ENCODE results near the gene NUTM2D.
"Not testable (repeated sequence)": the region's sequence is repeated elsewhere in the genome, so short reads cannot be mapped to it uniquely, and the experiment has no call there.

NUTM2D gene, protein sequence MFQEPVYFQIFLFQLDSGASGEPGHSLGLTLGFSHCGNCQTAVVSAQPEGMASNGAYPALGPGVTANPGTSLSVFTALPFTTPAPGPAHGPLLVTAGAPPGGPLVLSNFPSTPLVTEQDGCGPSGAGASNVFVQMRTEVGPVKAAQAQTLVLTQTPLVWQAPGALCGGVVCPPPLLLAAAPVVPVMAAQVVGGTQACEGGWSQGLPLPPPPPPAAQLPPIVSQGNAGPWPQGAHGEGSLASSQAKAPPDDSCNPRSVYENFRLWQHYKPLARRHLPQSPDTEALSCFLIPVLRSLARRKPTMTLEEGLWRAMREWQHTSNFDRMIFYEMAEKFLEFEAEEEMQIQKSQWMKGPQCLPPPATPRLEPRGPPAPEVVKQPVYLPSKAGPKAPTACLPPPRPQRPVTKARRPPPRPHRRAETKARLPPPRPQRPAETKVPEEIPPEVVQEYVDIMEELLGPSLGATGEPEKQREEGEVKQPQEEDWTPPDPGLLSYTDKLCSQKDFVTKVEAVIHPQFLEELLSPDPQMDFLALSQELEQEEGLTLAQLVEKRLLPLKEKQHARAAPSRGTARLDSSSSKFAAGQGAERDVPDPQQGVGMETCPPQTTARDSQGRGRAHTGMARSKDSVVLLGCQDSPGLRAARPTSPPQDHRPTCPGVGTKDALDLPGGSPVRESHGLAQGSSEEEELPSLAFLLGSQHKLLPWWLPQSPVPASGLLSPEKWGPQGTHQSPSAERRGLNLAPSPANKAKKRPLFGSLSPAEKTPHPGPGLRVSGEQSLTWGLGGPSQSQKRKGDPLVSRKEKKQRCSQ

DNA sequence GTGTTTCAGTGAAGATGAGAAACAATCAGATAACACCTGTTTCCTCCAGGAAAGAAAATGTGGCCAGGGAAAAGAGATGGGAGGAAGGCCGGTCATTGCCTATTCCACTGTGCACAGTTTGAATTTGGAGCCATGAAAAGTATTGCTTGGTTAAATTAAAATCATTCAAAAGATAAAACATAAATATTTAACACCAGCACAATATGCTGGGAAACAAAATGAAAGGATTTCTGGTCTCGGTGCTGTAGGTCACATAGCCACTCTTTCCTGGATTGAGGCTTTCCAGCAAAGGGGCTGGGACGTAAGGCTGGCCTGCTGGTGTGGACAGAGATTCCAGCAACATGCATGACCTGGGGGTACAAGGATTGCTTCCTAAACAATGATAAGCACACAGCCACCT, at the start of gene NUTM2D:
TSS of gene NUTM2D (plus strand) at position 301 of the 400 bp plus-strand sequence. CDS start 522 bp downstream, outside the sequence.
- not testable (repeated sequence) for H3K27me3 ChIP-seq (ENCODE audit: control insufficient read depth, insufficient read depth, low read length); H3K27ac ChIP-seq (ENCODE audit: low read length); H3K4me3 ChIP-seq (ENCODE audit: low read length); H3K36me3 ChIP-seq (ENCODE audit: control insufficient read depth, low read depth, low read length); H3K4me1 ChIP-seq (ENCODE audit: control insufficient read depth, low read depth, low read length); H3K9ac ChIP-seq (ENCODE audit: low read length); H3K9me3 ChIP-seq (ENCODE audit: control insufficient read depth, low read depth, low read length)

DNA sequence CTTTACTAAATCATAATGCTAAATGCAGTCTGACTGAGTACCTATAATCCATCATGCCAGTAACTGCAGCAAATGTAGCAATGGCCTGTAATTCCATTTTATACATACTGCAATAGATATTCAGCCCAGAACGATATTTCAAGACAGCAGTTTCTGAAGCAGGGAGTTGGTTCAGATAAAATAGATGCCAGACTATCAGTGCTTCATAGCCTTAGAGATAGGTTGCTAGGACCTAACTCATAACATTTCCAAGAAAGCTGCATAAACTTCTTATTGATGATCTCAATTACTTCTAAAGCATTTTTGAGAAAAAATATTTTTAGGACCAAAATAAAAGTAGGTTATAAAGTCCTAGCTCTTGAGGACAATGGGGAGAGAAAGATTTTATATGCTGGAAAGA, 48.8 kb upstream of the NUTM2D start:
- H3K4me3 ChIP-seq (ENCODE audit: low read length); H3K9ac ChIP-seq (ENCODE audit: low read length); H3K27me3 ChIP-seq (ENCODE audit: control insufficient read depth, insufficient read depth, low read length); H3K27ac ChIP-seq (ENCODE audit: low read length); H3K9me3 ChIP-seq (ENCODE audit: control insufficient read depth, low read depth, low read length); H3K4me1 ChIP-seq (ENCODE audit: control insufficient read depth, low read depth, low read length); H3K36me3 ChIP-seq (ENCODE audit: control insufficient read depth, low read depth, low read length): not testable (repeated sequence)

DNA sequence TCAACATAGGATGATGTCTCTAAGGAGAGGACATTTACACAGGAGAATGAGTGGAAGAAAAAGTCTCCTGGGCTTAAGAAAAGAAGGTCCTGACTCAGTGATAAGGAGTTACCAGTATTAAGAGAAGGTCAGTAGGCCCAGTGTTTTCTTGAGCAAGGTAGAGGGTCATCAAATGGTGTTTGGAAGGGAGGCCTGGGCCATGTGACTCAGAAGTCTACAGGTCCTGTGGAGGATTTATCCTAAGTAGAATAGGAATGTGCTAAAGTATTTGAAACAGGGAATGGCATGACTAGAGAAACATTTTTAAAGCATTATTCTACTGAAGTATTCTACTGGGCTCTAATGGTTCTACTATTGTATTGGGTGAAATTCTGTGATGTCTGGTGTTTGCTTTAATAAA, 47.9 kb upstream of the NUTM2D start:
- not testable (repeated sequence) for H3K27ac ChIP-seq (ENCODE audit: low read length); H3K4me1 ChIP-seq (ENCODE audit: control insufficient read depth, low read depth, low read length); H3K27me3 ChIP-seq (ENCODE audit: control insufficient read depth, insufficient read depth, low read length); H3K4me3 ChIP-seq (ENCODE audit: low read length); H3K36me3 ChIP-seq (ENCODE audit: control insufficient read depth, low read depth, low read length); H3K9ac ChIP-seq (ENCODE audit: low read length); H3K9me3 ChIP-seq (ENCODE audit: control insufficient read depth, low read depth, low read length)

DNA sequence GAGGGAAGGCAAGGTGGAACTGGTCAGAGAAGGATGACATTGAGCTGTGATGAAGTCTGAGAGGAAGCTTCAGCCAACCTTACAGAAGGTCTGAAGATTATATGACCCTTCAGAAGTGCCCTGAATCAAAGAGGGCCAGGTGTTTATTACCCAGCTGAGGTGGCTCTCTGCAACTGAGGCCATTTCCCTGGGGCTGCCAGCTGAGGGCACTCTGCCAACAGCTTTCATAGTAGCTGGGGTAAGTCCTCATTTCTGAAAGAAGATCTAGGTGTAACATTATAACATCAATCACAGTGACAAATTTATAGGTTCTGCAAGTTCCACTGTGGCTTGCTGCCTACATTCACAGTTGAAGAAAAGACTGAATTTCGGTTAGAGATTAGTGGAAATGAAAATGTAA, 46.0 kb upstream of the NUTM2D start:
- H3K9ac ChIP-seq (ENCODE audit: low read length); H3K4me3 ChIP-seq (ENCODE audit: low read length); H3K36me3 ChIP-seq (ENCODE audit: control insufficient read depth, low read depth, low read length): not testable (repeated sequence)

DNA sequence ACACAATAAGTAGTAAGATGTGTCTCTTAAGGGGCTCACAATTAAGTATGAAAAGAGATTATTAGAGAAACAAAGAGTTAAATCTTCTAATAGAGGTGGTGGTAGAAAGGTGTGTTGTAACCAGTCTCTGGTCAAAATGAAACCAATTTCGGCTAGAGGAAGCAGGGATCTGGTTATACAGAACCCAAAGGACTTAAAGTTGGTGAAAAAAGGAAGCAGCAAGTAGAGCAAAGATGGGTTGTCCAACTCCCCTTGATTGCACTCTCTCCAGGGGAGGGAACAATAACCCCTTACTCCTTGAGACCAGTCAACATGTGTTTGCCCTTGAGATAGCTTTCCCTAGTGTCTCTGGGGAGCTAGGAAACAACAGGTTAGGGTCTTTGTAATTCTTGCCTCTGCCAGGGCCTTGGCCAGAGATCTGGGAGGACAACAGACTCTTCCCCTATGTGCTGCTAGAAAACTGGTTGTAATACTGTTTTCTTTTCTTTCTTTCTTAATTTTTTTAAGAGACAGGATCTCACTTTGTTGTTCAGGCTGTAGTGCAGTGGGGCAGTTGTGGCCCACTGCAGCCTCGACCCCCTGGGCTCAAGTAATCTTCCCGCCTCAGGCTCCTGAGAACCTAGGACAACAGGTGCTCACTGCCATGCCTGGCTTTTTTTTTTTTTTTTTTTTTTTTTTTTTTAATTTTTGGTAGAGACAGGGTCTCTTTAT, 43.7 kb upstream of the NUTM2D start:
- H3K27ac ChIP-seq (ENCODE audit: low read length); H3K27me3 ChIP-seq (ENCODE audit: control insufficient read depth, insufficient read depth, low read length); H3K36me3 ChIP-seq (ENCODE audit: control insufficient read depth, low read depth, low read length); H3K9me3 ChIP-seq (ENCODE audit: control insufficient read depth, low read depth, low read length); H3K4me3 ChIP-seq (ENCODE audit: low read length); H3K4me1 ChIP-seq (ENCODE audit: control insufficient read depth, low read depth, low read length); H3K9ac ChIP-seq (ENCODE audit: low read length): not testable (repeated sequence)

More for the DNA sequence above, 46.0 kb upstream of the NUTM2D start:
- not testable (repeated sequence) for H3K27me3 ChIP-seq (ENCODE audit: control insufficient read depth, insufficient read depth, low read length); H3K9me3 ChIP-seq (ENCODE audit: control insufficient read depth, low read depth, low read length); H3K4me1 ChIP-seq (ENCODE audit: control insufficient read depth, low read depth, low read length); H3K27ac ChIP-seq (ENCODE audit: low read length)

DNA sequence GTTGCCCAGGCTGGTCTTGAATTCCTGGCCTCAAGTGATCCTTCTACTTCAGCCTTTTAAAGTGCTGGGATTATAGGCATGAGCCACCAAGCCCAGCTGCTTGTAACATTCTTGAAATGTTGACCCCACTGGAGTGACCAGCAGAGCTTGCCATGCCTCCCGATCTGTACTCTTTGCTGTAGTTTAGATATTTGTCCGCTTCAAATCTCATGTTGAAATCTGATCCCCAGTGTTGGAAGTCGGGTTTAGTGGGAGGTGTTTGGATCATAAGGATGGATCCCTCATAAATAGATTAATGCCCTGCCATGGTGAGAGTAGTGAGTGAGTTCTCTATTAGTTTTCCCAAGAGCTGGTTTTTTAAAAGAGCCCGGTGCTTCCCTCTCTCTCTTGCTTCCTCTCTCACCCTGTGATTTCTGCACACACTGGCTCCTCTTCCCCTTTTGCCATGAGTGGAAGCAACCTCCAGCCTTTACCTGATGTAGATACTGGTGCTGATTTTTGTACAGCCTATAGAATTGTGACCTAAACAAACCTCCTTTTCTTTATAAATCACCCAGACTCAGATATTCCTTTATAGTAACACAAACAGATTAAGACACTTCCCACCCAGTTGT, 43.1 kb upstream of the NUTM2D start:
- H3K9ac ChIP-seq (ENCODE audit: low read length); H3K36me3 ChIP-seq (ENCODE audit: control insufficient read depth, low read depth, low read length); H3K9me3 ChIP-seq (ENCODE audit: control insufficient read depth, low read depth, low read length); H3K4me3 ChIP-seq (ENCODE audit: low read length); H3K4me1 ChIP-seq (ENCODE audit: control insufficient read depth, low read depth, low read length); H3K27me3 ChIP-seq (ENCODE audit: control insufficient read depth, insufficient read depth, low read length); H3K27ac ChIP-seq (ENCODE audit: low read length): not testable (repeated sequence)

DNA sequence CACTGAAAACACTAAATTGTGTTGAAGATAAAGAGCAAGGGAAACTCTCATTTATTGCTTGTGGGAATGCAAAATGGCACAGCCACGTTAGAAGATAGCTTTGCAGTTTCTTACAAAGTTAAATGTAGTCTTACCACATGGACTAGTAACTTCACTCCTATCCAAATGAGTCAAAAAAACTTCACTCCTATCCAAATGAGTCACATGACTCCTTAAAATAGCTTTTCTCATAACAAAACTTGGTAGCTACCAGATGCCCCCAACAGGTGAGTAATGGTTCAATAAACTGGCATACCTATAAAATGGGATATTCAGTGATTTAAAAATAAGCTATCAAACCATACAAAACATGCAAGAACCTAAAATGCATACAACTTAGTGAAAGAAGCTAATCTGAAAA, 36.0 kb upstream of the NUTM2D start:
- H3K4me3 ChIP-seq (ENCODE audit: low read length); H3K27me3 ChIP-seq (ENCODE audit: control insufficient read depth, insufficient read depth, low read length); H3K9ac ChIP-seq (ENCODE audit: low read length); H3K36me3 ChIP-seq (ENCODE audit: control insufficient read depth, low read depth, low read length); H3K4me1 ChIP-seq (ENCODE audit: control insufficient read depth, low read depth, low read length); H3K9me3 ChIP-seq (ENCODE audit: control insufficient read depth, low read depth, low read length); H3K27ac ChIP-seq (ENCODE audit: low read length): not testable (repeated sequence)

DNA sequence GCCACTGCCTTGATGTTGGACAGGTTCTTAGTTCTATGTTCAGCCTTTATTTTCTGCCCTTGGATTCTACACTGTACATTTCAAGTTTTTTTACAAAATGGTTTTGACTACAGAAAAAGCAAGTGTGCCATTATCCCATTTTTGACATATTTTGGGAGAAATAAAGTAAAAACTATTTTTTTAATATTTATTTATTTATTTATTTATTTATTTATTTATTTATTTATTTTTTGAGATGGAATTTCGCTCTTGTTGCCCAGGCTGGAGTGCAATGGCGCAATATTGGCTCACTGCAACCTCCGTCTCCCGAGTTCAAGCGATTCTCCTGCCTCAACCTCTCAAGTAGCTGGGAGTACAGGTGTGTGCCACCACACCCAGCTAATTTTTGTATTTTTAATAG, 33.0 kb upstream of the NUTM2D start:
- not testable (repeated sequence) for H3K9me3 ChIP-seq (ENCODE audit: control insufficient read depth, low read depth, low read length); H3K4me1 ChIP-seq (ENCODE audit: control insufficient read depth, low read depth, low read length); H3K27ac ChIP-seq (ENCODE audit: low read length); H3K9ac ChIP-seq (ENCODE audit: low read length); H3K27me3 ChIP-seq (ENCODE audit: control insufficient read depth, insufficient read depth, low read length); H3K4me3 ChIP-seq (ENCODE audit: low read length); H3K36me3 ChIP-seq (ENCODE audit: control insufficient read depth, low read depth, low read length)

DNA sequence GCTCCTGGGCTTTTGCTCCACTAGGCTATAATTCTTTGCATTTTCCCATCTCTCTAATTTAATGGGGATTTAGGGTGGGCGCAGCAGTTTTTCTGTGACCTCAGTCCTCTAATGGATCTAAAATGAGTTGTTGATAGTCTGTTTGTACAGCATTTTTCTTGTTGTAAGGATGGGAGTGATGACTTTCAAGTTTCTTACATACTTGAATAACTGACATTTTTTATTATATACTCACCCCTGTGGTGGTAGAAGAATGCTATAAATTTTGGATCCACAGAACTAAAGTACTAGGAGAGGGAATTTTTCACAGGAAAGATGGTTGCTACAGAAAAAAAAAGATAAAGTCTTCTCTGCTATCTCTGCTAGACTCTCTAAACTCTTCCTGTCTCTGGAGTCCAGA, 29.6 kb upstream of the NUTM2D start:
- H3K9me3 ChIP-seq (ENCODE audit: control insufficient read depth, low read depth, low read length); H3K27ac ChIP-seq (ENCODE audit: low read length); H3K27me3 ChIP-seq (ENCODE audit: control insufficient read depth, insufficient read depth, low read length); H3K36me3 ChIP-seq (ENCODE audit: control insufficient read depth, low read depth, low read length); H3K9ac ChIP-seq (ENCODE audit: low read length); H3K4me3 ChIP-seq (ENCODE audit: low read length); H3K4me1 ChIP-seq (ENCODE audit: control insufficient read depth, low read depth, low read length): not testable (repeated sequence)

DNA sequence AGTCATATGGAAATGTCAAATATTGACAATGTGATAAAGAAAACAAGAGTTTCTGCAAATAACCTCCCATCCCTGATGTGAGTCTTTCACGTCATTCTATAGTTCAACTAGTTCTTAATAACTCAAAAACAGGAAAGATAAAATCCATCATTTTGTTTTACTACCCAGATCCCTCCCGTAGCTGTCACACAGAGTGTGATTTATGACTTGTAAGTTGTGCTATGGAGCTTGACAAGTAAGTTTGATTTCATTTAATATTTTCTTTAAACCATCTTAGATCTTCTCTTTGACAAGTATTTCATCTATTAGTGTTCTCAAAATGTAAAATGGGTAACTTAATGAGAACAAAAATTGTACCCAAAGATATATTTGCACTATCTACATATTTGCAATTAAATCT, 28.4 kb upstream of the NUTM2D start:
- H3K27ac ChIP-seq (ENCODE audit: low read length); H3K27me3 ChIP-seq (ENCODE audit: control insufficient read depth, insufficient read depth, low read length); H3K9ac ChIP-seq (ENCODE audit: low read length); H3K4me3 ChIP-seq (ENCODE audit: low read length); H3K4me1 ChIP-seq (ENCODE audit: control insufficient read depth, low read depth, low read length); H3K9me3 ChIP-seq (ENCODE audit: control insufficient read depth, low read depth, low read length); H3K36me3 ChIP-seq (ENCODE audit: control insufficient read depth, low read depth, low read length): not testable (repeated sequence)

DNA sequence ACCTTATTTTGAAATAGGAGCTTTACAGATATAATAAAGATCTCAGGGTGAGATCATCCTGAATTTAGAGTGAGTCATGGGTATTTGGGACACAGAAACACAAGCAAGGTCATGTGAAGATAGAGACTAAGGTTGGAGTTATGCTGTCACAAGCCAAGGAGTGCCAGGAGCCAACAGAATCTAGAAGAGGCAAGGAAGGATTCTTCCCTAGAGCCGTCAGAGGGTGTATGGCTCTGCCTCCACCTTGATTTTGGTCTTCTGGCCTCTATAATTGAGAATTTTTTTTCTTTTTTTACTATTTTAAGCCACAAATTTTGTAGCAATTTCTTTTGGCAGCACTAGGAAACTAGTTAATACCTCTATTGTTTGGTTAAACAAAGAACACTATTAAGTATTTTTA, 24.9 kb upstream of the NUTM2D start:
- not testable (repeated sequence) for H3K4me3 ChIP-seq (ENCODE audit: low read length)

More for the DNA sequence above, 24.9 kb upstream of the NUTM2D start:
- H3K4me1 ChIP-seq (ENCODE audit: control insufficient read depth, low read depth, low read length); H3K27ac ChIP-seq (ENCODE audit: low read length); H3K36me3 ChIP-seq (ENCODE audit: control insufficient read depth, low read depth, low read length); H3K27me3 ChIP-seq (ENCODE audit: control insufficient read depth, insufficient read depth, low read length); H3K9me3 ChIP-seq (ENCODE audit: control insufficient read depth, low read depth, low read length); H3K9ac ChIP-seq (ENCODE audit: low read length): not testable (repeated sequence)

All from iPS-18a (cell line).